RWPE2 (cell line): Measurements from ENCODE around the gene CNTNAP2.

Experiments
- ATAC-seq: fragments of 200-7000 bp; cut with Tn5 transposase; 3 replicates; pipeline ENCODE4 v1.9.1; 2021; ENCODE audit warnings: low read depth
- DNase-seq: peaks from one replicate; pipeline ENCODE4 v3.0.0-alpha.2; 2020; ENCODE audit warnings: low spot score
- H3K27ac ChIP-seq: fragments of 450-650 bp; 2 replicates; pipeline ENCODE4 v1.5.1; 2017; ENCODE audit warnings: mild to moderate bottlenecking; ENCODE audit not compliant: poor library complexity, severe bottlenecking
- H3K27me3 ChIP-seq: fragments of 250-450 bp; sonication (Bioruptor Pico); 2 replicates; pipeline ENCODE4 v1.5.1; 2021; ENCODE audit warnings: mild to moderate bottlenecking, moderate library complexity; ENCODE audit not compliant: insufficient read depth, poor library complexity, severe bottlenecking
- H3K36me3 ChIP-seq: fragments of 250-450 bp; sonication (Bioruptor Pico); 2 replicates; pipeline ENCODE4 v1.5.1; 2020; ENCODE audit warnings: low read depth, mild to moderate bottlenecking, moderate library complexity
- H3K4me1 ChIP-seq: fragments of 250-450 bp; sonication (Bioruptor Pico); 2 replicates; pipeline ENCODE4 v1.5.1; 2021; ENCODE audit warnings: mild to moderate bottlenecking, moderate library complexity; ENCODE audit not compliant: insufficient read depth, poor library complexity, severe bottlenecking
- H3K4me3 ChIP-seq: fragments of 250-450 bp; sonication (Bioruptor Pico); 2 replicates; pipeline ENCODE4 v1.5.1; 2021; ENCODE audit warnings: mild to moderate bottlenecking, moderate library complexity; ENCODE audit not compliant: severe bottlenecking
- H3K9me3 ChIP-seq: fragments of 250-450 bp; sonication (Bioruptor Pico); 2 replicates; pipeline ENCODE4 v1.5.1; 2021; ENCODE audit warnings: mild to moderate bottlenecking, moderate library complexity; ENCODE audit not compliant: severe bottlenecking
- TF ChIP-seq, protein P1 (sequence below): fragments of 450-650 bp; IDR thresholded peaks from one replicate; pipeline ENCODE4 v1.5.1; 2017; ENCODE audit warnings: mild to moderate bottlenecking, moderate library complexity; ENCODE audit not compliant: poor library complexity, severe bottlenecking

CNTNAP2 gene

DNA sequence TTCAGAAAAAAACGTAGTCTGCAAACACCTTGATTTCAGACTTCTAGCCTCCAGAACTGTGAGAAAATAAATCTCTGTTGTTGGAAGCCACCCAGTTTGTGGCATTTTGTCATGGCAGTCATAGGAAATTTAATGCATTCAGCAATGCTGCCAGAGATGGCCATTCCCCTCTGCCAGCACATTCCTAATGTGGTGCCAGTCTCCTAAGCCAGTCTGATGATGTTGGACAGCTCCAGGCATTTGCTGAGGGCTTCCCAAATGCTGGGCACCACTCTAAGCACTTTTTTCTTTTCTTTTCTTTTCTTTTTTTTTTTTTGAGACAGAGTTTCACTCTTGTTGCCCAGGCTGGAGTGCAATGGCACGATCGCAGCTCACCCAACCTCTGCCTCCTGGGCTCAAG is 1807.2 kb downstream of the CNTNAP2 start:
- DNase-seq = no peak
- TF ChIP-seq, protein P1, sequence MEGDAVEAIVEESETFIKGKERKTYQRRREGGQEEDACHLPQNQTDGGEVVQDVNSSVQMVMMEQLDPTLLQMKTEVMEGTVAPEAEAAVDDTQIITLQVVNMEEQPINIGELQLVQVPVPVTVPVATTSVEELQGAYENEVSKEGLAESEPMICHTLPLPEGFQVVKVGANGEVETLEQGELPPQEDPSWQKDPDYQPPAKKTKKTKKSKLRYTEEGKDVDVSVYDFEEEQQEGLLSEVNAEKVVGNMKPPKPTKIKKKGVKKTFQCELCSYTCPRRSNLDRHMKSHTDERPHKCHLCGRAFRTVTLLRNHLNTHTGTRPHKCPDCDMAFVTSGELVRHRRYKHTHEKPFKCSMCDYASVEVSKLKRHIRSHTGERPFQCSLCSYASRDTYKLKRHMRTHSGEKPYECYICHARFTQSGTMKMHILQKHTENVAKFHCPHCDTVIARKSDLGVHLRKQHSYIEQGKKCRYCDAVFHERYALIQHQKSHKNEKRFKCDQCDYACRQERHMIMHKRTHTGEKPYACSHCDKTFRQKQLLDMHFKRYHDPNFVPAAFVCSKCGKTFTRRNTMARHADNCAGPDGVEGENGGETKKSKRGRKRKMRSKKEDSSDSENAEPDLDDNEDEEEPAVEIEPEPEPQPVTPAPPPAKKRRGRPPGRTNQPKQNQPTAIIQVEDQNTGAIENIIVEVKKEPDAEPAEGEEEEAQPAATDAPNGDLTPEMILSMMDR = no peak
- H3K27me3 ChIP-seq = no peaks in the 10 kb centered on the region
- no peaks in the 10 kb centered on the region for H3K9me3 ChIP-seq
- no peaks in the 10 kb centered on the region for H3K36me3 ChIP-seq
- no peak overlapping the region for H3K4me3 ChIP-seq
- H3K4me1 ChIP-seq = no peaks in the 10 kb centered on the region
- no peak overlapping the region for H3K27ac ChIP-seq
- no peak for ATAC-seq

DNA sequence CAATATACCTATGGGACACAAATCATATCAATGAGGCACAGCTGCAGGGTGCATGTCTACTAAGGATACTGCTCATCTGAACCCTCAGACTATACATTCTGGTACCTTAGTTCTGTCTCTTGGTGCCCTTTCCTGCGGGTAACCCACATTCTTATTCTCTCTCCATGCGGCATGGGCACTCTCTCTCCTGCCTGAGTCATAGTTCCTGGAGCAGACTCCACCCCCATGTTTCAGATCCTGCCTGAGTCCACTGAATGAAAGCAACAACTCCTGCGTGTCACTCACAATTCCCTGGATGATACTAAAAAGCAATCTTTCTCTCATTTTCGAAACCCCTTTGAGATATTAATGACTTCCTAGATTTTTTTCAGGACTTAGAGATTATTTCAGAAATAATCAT is 1820.8 kb downstream of the CNTNAP2 start:
- H3K4me3 ChIP-seq = no peak overlapping the region
- ATAC-seq (no peak), DNase-seq (no peak)
- no peaks in the 10 kb centered on the region for H3K27me3 ChIP-seq
- no peaks in the 10 kb centered on the region for H3K4me1 ChIP-seq
- TF ChIP-seq, protein P1 = no peak
- peaks cover under 1% of the 10 kb centered on the region for H3K9me3 ChIP-seq
- H3K27ac ChIP-seq = no peak overlapping the region
- H3K36me3 ChIP-seq = no peaks in the 10 kb centered on the region

DNA sequence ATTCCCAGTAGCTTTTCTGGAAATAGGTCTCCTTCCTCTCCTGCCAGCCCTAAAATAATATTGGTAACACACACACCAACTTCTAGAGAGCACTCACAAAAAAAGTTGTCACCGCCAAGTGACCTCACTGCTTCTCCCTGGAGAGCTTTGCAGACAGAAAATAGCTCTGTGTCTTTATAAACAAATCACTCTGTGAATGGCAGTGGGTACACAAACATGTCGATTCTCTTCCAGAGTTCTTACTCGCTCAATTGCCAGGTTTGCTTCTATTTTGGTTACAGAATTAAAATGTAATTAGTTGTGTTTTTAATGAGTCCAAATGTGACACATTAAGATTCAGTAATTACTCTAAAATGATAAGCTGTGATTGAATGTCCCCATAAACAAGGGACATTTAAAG is 1824.8 kb downstream of the CNTNAP2 start:
- ATAC-seq = no peak
- no peaks in the 10 kb centered on the region for H3K9me3 ChIP-seq
- H3K36me3 ChIP-seq = no peaks in the 10 kb centered on the region
- no peak overlapping the region for H3K4me3 ChIP-seq
- H3K27me3 ChIP-seq = no peaks in the 10 kb centered on the region
- DNase-seq = no peak
- no peaks in the 10 kb centered on the region for H3K4me1 ChIP-seq
- TF ChIP-seq, protein P1 = no peak
- H3K27ac ChIP-seq = no peak overlapping the region

DNA sequence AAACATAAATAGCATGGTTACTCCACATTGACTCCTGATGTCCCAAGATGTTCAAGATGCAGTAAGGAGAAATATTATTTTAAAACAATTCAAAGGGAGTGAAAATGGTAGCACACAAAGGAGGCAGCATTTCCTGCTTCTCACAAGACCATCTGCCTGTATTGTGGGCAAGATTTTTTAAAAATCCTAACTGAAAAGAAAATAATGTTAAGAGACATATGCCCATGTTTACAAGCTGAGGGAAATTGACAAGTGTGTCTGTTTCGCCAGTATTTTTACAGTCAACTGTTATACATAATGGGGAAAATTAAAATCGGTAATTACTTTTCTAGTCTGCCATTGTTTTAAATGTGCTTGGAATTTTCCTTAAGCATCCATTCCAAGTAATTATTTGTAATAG is 1827.7 kb downstream of the CNTNAP2 start:
- H3K27me3 ChIP-seq = no peaks in the 10 kb centered on the region
- ATAC-seq = no peak
- no peak overlapping the region for H3K4me3 ChIP-seq
- no peak overlapping the region for H3K27ac ChIP-seq
- no peak for DNase-seq
- no peaks in the 10 kb centered on the region for H3K9me3 ChIP-seq
- no peaks in the 10 kb centered on the region for H3K4me1 ChIP-seq
- TF ChIP-seq, protein P1 = no peak
- no peaks in the 10 kb centered on the region for H3K36me3 ChIP-seq

DNA sequence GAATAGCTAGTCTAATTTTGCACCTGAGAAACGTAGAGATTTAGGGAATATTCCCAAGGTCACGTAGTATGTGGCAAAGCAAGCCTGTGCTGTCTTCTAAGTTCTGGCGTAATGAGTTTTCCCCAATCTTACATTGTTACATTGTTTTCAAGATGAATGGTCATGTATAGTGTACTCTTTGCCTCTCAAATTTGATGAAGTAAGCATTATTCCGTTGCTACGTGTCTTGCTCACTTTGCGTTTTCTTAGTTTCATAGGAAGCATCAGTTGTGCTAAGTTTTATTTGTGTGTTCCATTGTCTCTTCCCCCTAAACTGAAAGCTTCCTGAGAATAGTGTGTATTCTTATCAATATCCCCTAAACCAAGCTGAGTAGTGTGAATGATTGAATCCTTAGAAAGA is 1836.3 kb downstream of the CNTNAP2 start:
- TF ChIP-seq, protein P1 = no peak
- no peaks in the 10 kb centered on the region for H3K4me1 ChIP-seq
- H3K36me3 ChIP-seq = no peaks in the 10 kb centered on the region
- H3K27ac ChIP-seq = no peak overlapping the region
- no peaks in the 10 kb centered on the region for H3K27me3 ChIP-seq
- no peaks in the 10 kb centered on the region for H3K9me3 ChIP-seq
- no peak overlapping the region for H3K4me3 ChIP-seq
- DNase-seq (no peak), ATAC-seq (no peak)
